ENCODE measurements around the gene CALML3.

Gene CALML3

GRCh38 chr10:5533098-5533731, 8.5 kb downstream of the CALML3 start:
- no peak for TF ChIP-seq GATA2 (IDR thresholded peaks at IDR 0.05; ENCODE audit: low read depth, low read length)
- TF ChIP-seq GATA3 (IDR thresholded peaks at IDR 0.05; ENCODE audit: low read depth, low read length): no peak

DNA sequence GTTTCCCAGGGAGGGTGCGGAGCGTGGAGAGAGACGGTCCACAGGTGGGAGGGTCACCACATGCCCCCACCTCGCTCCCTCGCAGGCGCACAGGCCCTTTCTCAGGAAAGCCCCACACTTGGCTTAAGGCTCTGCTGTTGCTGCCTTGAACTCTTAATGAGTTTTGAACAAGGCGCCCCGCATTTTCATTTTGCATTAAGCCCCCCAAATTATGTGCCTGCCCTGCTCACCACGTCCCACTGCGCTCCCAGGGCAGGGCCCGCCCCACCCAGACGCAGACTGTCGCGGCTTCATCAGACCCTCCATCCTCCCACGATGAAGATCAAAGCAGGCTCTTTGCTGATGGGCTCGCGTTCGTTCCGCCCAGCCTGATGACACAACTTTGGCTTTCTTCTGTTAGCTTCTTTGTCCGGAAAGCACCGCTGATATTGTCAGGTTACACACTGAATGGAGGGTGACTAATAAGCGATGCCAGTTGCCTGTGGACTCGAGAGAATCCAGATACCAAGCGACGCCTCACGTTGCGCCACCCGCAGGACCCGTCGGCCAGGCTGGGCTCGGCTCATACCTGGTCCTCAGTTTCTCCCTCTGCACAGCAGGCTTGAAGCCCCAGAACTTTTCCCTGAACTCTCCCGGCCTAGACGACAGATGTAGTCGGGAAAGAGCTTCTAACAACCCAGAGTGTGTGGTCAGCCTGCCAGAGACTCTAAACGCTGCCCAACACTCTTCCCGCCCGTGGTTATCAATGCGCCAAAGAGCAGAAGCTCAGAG, 9.5 kb downstream of the CALML3 start:
- TF ChIP-seq GATA3 (IDR thresholded peaks at IDR 0.05; ENCODE audit: low read depth, low read length) (no peak), GATA2 (IDR thresholded peaks at IDR 0.05; ENCODE audit: low read depth, low read length) (no peak)

DNA sequence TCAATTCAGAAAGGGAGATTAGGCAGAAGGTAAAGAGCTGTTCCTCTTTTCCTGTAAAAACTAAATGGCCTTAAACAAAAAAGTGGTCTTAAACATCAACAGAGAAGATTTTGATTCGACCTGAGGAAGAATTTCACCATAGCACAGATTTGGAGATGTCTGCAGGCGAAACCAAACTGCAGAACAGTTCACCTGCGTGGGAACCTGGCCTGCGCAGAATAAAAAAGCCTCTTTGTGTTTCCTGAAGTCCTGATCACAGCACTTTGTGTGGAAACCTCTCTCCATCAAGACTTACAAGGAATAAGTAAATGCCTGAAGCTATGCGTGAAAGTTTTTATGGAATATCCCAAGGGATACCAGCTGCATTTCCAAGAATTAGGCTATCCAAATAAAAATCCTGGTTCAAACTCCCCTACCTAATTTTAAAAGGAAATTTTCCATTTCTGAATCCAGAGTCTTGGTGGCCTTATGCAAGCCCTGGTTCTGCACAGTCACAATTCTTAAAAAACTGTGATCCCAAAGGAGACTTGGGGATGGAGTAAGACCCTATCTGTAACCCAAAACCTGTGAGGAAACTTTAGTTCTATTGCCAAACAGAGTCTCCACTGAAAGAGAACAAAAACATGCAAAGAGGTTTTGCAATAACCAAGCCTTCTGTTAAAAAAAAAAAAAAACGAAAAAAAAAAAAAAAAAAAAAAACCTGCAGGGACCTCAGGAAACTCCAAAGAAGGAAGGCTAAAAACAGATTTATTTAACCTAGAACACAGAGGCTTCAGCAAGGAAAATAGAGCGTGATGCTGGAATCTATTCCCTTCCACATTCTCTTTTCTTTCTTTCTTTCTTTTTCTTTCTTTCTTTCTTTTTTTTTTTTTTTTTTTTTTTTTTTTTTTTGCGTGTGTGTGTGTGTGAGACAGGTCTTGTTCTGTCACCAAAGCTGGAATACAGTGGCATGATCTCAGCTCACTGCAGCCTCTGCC, 10.4 kb downstream of the CALML3 start:
- TF ChIP-seq GATA3 (IDR thresholded peaks at IDR 0.05; ENCODE audit: low read depth, low read length): no peak
- no peak for TF ChIP-seq GATA2 (IDR thresholded peaks at IDR 0.05; ENCODE audit: low read depth, low read length)

DNA sequence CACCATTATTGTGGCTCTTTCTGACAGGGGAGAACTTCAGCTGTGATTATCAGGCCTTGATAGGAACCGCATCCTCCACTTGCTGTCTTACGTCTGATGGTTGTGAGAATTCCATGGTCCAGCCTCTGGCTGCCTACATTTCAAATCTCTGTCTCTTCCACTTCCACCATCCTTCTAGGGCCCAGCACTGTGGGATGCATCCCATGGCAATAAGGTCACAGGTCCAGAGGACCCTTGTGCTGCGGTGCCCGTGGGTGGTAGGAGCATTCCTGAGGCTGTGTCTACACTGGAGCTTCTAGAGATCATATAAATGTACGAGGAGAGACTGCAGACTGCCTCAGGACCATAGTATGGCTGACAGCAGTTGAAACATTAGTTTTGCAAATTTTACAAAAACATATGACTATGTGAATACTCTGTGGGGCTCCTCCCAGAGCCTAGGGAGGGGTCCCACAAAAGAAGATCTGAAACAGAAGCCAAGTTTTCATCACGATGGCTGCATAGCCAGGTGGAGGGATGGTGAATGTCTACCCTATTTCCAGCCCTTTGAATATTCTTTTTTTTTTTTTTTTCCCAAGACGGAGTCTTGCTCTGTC, 11.8 kb downstream of the CALML3 start:
- no peak for TF ChIP-seq GATA2 (IDR thresholded peaks at IDR 0.05; ENCODE audit: low read depth, low read length)
- no peak for TF ChIP-seq GATA3 (IDR thresholded peaks at IDR 0.05; ENCODE audit: low read depth, low read length)

GRCh38 chr10:5537684-5538083, 12.9 kb downstream of the CALML3 start:
- no peak for TF ChIP-seq GATA2 (IDR thresholded peaks at IDR 0.05; ENCODE audit: low read depth, low read length)
- no peak for TF ChIP-seq GATA3 (IDR thresholded peaks at IDR 0.05; ENCODE audit: low read depth, low read length)

- TF ChIP-seq GATA2 (IDR thresholded peaks at IDR 0.05; ENCODE audit: low read depth, low read length) (no peak), GATA3 (IDR thresholded peaks at IDR 0.05; ENCODE audit: low read depth, low read length) (no peak)
Measured at GRCh38 chr10:5538446-5538845, 13.7 kb downstream of the CALML3 start.

- TF ChIP-seq GATA3 (IDR thresholded peaks at IDR 0.05; ENCODE audit: low read depth, low read length) (no peak), GATA2 (IDR thresholded peaks at IDR 0.05; ENCODE audit: low read depth, low read length) (no peak)
Measured at GRCh38 chr10:5538892-5539651, 14.3 kb downstream of the CALML3 start.

DNA sequence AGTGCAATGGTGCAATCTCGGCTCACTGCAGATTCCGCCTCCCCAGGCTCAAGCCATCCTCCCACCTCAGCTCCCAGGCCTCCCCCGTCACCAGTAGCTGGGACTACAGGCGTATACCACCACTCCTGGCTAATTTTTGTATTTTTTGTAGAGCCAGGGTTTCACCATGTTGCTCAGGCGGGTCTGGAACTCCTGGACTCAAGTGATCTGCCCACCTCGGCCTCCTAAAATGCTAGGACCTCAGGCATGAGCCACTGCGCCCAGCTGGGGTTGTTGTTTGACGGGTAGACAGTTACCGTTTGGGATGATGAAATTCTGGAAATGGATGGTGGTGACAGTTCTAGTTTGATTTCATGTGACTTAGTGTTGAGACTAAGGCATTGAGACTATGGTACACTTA, 15.3 kb downstream of the CALML3 start:
- TF ChIP-seq GATA3 (IDR thresholded peaks at IDR 0.05; ENCODE audit: low read depth, low read length): no peak
- no peak for TF ChIP-seq GATA2 (IDR thresholded peaks at IDR 0.05; ENCODE audit: low read depth, low read length)

GRCh38 chr10:5540891-5541290, 16.1 kb downstream of the CALML3 start:
- TF ChIP-seq GATA2 (IDR thresholded peaks at IDR 0.05; ENCODE audit: low read depth, low read length): no peak

DNA sequence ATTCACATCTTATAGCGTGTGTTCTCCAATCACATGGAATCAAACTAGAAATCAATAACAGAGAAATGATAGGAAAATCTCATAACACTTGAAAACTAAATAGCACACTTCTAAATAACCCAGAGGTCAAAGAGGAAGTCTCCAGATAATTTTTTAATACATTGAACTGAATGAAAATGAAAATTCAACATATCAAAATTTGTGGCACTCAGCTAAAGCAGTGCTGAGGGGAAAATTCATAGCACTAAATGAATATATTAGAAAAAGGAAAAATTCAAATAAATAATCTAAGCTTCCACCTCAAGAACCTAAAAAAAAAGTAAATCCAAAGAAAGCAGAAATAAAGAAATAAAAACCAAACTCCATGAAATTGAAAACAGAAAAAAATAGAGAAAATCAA, 17.3 kb downstream of the CALML3 start:
- no peak for TF ChIP-seq GATA2 (IDR thresholded peaks at IDR 0.05; ENCODE audit: low read depth, low read length)
- TF ChIP-seq GATA3 (IDR thresholded peaks at IDR 0.05; ENCODE audit: low read depth, low read length): no peak

GRCh38 chr10:5543623-5544022, 18.9 kb downstream of the CALML3 start:
- TF ChIP-seq GATA3 (IDR thresholded peaks at IDR 0.05; ENCODE audit: low read depth, low read length) (no peak), GATA2 (IDR thresholded peaks at IDR 0.05; ENCODE audit: low read depth, low read length) (no peak)

- TF ChIP-seq GATA3 (IDR thresholded peaks at IDR 0.05; ENCODE audit: low read depth, low read length) (no peak), GATA2 (IDR thresholded peaks at IDR 0.05; ENCODE audit: low read depth, low read length) (no peak)
Measured at GRCh38 chr10:5544216-5544805, 19.6 kb downstream of the CALML3 start.

GRCh38 chr10:5545011-5545410, 20.2 kb downstream of the CALML3 start:
- TF ChIP-seq GATA2 (IDR thresholded peaks at IDR 0.05; ENCODE audit: low read depth, low read length) (no peak), GATA3 (IDR thresholded peaks at IDR 0.05; ENCODE audit: low read depth, low read length) (no peak)

Data from SH-SY5Y (cell line).